DOHH2 (cell line): Measurements from ENCODE around the gene HLA-E.

Experiments used
- EZH2phosphoT487 ChIP-seq: fragments of 200-600 bp; sonication (generic); IDR thresholded peaks from 2 replicates; pipeline ENCODE4 v1.6.1; 2017; ENCODE audit warnings: borderline replicate concordance, mild to moderate bottlenecking, antibody characterized with exemption, low read length, moderate library complexity, mixed read lengths
- TF ChIP-seq, protein P1 (sequence below): fragments of 200-600 bp; sonication (generic); IDR thresholded peaks from one replicate; pipeline ENCODE4 v1.5.1; 2014; ENCODE audit warnings: antibody characterized with exemption, mild to moderate bottlenecking, low read depth, low read length; ENCODE audit not compliant: poor library complexity, severe bottlenecking

- TF ChIP-seq, protein P1, sequence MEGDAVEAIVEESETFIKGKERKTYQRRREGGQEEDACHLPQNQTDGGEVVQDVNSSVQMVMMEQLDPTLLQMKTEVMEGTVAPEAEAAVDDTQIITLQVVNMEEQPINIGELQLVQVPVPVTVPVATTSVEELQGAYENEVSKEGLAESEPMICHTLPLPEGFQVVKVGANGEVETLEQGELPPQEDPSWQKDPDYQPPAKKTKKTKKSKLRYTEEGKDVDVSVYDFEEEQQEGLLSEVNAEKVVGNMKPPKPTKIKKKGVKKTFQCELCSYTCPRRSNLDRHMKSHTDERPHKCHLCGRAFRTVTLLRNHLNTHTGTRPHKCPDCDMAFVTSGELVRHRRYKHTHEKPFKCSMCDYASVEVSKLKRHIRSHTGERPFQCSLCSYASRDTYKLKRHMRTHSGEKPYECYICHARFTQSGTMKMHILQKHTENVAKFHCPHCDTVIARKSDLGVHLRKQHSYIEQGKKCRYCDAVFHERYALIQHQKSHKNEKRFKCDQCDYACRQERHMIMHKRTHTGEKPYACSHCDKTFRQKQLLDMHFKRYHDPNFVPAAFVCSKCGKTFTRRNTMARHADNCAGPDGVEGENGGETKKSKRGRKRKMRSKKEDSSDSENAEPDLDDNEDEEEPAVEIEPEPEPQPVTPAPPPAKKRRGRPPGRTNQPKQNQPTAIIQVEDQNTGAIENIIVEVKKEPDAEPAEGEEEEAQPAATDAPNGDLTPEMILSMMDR, result no peak
- TF ChIP-seq EZH2phosphoT487, result no peak
These were observed 24.1 kb downstream of the HLA-E start for GRCh38 chr6:30513451-30513850.
